ENCODE measurements around the gene FOXC2.

Gene FOXC2

GRCh38 chr16:86614699-86615098 is 48.1 kb downstream of the FOXC2 start:
- no peak for DNase-seq (ENCODE audit: low spot score)

DNA sequence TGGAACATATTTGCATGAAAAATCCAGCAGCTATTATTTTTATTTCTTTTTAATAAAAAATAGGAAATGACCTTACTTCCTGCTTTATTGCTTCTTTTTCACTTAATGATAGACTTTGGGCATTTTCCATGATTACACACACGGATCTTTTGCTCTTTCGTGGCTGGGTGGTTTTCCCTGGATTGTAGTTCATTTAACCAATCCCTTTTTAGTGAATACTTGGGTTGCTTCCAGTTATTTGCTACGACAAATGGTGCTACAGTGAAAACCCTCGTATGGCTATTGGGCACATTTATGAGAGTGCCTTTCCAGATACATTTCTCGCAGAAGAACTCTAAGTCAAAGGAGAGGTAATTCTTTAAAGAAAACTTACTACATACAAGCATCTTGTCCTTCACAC is 50.3 kb downstream of the FOXC2 start:
- DNase-seq (ENCODE audit: low spot score), result no peak

DNA sequence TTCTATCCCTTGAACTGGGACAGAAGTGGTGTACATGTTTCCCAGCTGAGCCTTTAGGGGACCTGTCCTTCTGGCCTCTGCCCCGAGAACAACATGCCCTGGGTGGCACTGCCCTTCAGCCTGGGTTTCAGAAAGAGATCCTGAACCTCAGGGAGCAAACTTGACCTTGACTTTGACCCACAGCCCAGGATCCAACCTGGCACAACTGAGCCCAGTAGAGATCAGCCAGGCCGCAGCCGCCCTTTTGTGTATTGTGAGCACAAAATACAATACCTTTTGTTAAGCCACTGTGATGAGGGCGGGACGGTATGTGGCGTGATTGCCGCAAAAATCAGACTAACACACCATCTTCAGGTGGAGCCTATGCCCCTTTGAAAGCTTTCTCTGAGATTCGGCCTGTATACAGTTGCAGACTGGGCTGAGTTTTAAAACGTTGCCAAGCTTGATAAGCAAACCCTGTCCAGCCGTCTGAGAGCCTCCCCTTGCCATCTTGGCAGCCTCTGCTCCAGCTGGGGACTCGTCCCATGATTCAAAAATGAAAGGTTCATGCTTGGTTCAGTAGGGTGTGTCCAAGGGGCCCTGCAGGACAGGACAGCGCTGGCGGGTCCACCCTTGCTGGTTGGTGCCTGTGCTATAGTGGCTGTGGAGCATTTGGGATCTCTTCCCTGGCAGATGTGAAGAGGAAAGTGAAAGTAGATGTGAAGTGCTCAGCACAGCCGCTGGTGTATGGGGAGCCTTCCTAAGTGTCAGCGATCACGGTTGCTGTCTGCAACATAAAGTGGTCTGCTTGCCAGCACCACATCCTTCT is 52.0 kb downstream of the FOXC2 start:
- DNase-seq (ENCODE audit: low spot score), result peak; percentile 79
